ENCODE measurements around the gene AASDH.

AASDH gene

GRCh38 chr4:56387023-56388001 is at the start of gene AASDH:
Gene AASDH, minus strand, starts transcription at chr4:56387491. Its CDS starts 3,192 bp downstream, at chr4:56384299.
- peak; percentile 96 for DNase-seq

- peak; percentile 99 for DNase-seq
Observed at GRCh38 chr4:56435140-56435926, 48.0 kb upstream of the AASDH start, which contains the start of gene PPAT. Gene PPAT, minus strand, starts transcription at chr4:56435615. Its CDS starts 138 bp downstream, at chr4:56435477.

GRCh38 chr4:56434599-56435139 is 47.4 kb upstream of the AASDH start:
- peak; percentile 56 for DNase-seq

GRCh38 chr4:56433280-56433679 is 46.0 kb upstream of the AASDH start:
- no peak for DNase-seq

- DNase-seq, result no peak
Observed at GRCh38 chr4:56430203-56430602, 42.9 kb upstream of the AASDH start.

GRCh38 chr4:56427179-56427578 is 39.9 kb upstream of the AASDH start:
- no peak for DNase-seq

- DNase-seq, result no peak
Observed at GRCh38 chr4:56426273-56426672, 39.0 kb upstream of the AASDH start.

GRCh38 chr4:56425518-56425917 is 38.2 kb upstream of the AASDH start:
- DNase-seq, result no peak

- peak; percentile 28 for DNase-seq
Observed at GRCh38 chr4:56424697-56425514, 37.6 kb upstream of the AASDH start.

GRCh38 chr4:56424176-56424575 is 36.9 kb upstream of the AASDH start:
- DNase-seq, result no peak

GRCh38 chr4:56417396-56417795 is 30.1 kb upstream of the AASDH start:
- DNase-seq, result no peak

- no peak for DNase-seq
Observed at GRCh38 chr4:56416349-56416748, 29.1 kb upstream of the AASDH start.

- no peak for DNase-seq
Observed at GRCh38 chr4:56414135-56414670, 26.9 kb upstream of the AASDH start.

- DNase-seq, result no peak
Observed at GRCh38 chr4:56410247-56411062, 23.2 kb upstream of the AASDH start.

GRCh38 chr4:56409511-56410090 is 22.3 kb upstream of the AASDH start:
- no peak for DNase-seq

GRCh38 chr4:56408978-56409377 is 21.7 kb upstream of the AASDH start:
- no peak for DNase-seq

GRCh38 chr4:56406151-56406550 is 18.9 kb upstream of the AASDH start:
- DNase-seq, result no peak

- DNase-seq, result no peak
Observed at GRCh38 chr4:56405016-56405415, 17.7 kb upstream of the AASDH start.

- DNase-seq, result no peak
Observed at GRCh38 chr4:56400560-56400959, 13.3 kb upstream of the AASDH start.

- DNase-seq, result no peak
Observed at GRCh38 chr4:56391270-56391669, 4.0 kb upstream of the AASDH start.

GRCh38 chr4:56389558-56389957 is 2.3 kb upstream of the AASDH start:
- no peak for DNase-seq
